ENCODE measurements around the gene CCR4. TPM values are rescaled to one million over a fixed set of nuclear protein-coding genes. Genes with fewer than 3 reads are reported as not detected.

CCR4 gene
- total RNA-seq, 4 donors from 2014 or later = 0.13 to 0.88 TPM; not detected in 2

DNA sequence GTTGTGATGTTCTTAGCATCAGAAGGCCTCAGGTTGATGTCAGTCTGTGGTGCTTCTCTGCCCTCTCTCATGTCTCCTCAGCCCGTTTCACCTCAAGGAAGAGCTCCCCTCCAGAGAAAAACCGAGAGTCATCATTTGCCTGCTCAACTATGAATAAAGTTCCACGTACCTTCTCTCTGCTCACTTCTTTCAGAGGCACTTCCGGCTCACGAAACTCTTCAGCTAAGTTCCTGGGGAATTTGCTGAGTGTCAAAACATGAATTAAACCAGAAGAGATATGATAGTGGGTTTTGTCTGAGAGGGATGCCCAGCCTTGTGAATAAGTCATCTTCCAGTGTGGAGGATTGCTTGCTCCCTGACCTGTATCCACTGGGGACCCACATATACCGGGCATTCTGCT, 37.7 kb downstream of the CCR4 start:
- Histone ChIP-seq H3K27ac (no peak overlapping the region), H3K4me1 (no peaks in the 10 kb centered on the region), H3K36me3 (no peaks in the 10 kb centered on the region), H3K27me3 (no peaks in the 10 kb centered on the region), H3K9me3 (no peaks in the 10 kb centered on the region), H3K4me3 (replicated peaks in 1 of 3) (no peak overlapping the region)
- intact Hi-C loops (cut with DNase I) = no loop called here
- DNase-seq = no peak
- TF ChIP-seq, protein P1, sequence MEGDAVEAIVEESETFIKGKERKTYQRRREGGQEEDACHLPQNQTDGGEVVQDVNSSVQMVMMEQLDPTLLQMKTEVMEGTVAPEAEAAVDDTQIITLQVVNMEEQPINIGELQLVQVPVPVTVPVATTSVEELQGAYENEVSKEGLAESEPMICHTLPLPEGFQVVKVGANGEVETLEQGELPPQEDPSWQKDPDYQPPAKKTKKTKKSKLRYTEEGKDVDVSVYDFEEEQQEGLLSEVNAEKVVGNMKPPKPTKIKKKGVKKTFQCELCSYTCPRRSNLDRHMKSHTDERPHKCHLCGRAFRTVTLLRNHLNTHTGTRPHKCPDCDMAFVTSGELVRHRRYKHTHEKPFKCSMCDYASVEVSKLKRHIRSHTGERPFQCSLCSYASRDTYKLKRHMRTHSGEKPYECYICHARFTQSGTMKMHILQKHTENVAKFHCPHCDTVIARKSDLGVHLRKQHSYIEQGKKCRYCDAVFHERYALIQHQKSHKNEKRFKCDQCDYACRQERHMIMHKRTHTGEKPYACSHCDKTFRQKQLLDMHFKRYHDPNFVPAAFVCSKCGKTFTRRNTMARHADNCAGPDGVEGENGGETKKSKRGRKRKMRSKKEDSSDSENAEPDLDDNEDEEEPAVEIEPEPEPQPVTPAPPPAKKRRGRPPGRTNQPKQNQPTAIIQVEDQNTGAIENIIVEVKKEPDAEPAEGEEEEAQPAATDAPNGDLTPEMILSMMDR (IDR thresholded peaks at IDR 0.05) = no peak
- no peak for TF ChIP-seq POLR2A (IDR thresholded peaks at IDR 0.05)
- WGBS, 2 donors = 74 to 80% methylated on average over 6 of the region's 6 CpGs

DNA sequence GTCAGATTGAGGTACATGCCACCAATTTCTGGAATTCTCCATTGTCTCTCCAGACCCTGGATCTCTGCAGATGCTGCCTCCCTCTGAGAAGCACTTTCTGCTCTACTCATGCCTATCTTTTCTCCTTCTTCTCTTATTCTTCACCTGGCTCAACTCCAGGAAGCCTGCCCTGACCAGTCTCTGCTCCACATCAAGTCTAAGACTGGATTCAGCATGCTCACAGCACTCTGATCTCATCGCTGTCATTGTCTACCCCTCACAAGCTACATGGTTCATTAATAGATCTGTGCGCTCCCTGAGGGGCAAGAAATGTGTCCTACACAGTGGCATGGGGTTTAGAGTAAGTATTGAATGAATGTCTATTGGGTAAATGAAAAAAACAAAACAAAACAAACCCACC, 38.7 kb downstream of the CCR4 start:
- no peak for TF ChIP-seq POLR2A (IDR thresholded peaks at IDR 0.05)
- TF ChIP-seq, protein P1 (IDR thresholded peaks at IDR 0.05) = no peak
- Histone ChIP-seq H3K9me3 (no peaks in the 10 kb centered on the region), H3K4me3 (replicated peaks in 1 of 3) (no peak overlapping the region), H3K27me3 (no peaks in the 10 kb centered on the region), H3K36me3 (no peaks in the 10 kb centered on the region), H3K27ac (no peak overlapping the region), H3K4me1 (no peaks in the 10 kb centered on the region)
- DNase-seq = no peak
- intact Hi-C loops (cut with DNase I) = no loop called here
- 93 to 98% methylated on average over 2 of the region's 2 CpGs for whole genome bisulfite sequencing, 2 donors

DNA sequence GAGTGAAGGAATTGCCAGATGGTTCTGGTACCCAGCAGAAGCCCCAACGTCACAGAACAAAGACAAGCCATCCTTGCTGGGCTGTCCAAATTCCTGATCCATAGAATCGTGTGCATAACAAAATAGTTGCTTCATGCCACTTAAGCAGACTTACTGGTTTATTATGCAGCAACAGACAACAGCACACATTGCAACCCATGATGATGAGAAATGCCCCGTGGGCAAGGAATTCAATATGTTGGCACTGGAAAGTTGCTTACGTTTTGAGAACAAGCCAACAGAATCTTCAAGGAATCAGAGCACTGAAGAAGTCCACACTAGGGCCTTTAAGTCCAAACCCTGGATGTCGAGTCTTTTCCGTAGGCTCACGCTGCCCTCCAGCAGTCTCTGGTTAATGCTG, 40.3 kb downstream of the CCR4 start:
- intact Hi-C loops (cut with DNase I) = no loop called here
- 86 to 92% methylated on average over 7 of the region's 7 CpGs for WGBS, 2 donors

DNA sequence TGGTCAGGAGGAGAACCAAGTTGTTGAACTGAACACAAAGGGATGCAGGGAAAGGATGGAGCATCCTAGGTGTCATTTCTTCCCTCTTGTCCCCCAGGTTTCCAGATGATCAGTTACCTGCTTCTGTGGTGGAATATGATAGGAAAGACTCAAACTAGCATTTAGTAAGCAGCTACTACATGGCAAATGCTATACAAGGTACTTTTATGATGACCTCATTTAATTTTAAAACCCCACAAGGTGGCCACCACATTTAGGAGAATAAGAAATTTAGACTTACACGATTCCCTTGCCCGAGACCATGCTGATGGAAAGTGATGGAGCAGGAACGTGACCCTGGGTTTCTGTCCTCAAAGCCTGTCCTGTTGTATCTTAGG, 40.9 kb downstream of the CCR4 start:
- intact Hi-C loops (cut with DNase I) = no loop called here
- Histone ChIP-seq H3K9me3 (no peaks in the 10 kb centered on the region), H3K4me3 (replicated peaks in 1 of 3) (no peak overlapping the region), H3K4me1 (no peaks in the 10 kb centered on the region), H3K27me3 (no peaks in the 10 kb centered on the region), H3K36me3 (no peaks in the 10 kb centered on the region), H3K27ac (no peak overlapping the region)
- TF ChIP-seq, protein P1 (IDR thresholded peaks at IDR 0.05) = no peak
- no peak for TF ChIP-seq POLR2A (IDR thresholded peaks at IDR 0.05)
- no peak for DNase-seq
- WGBS, 2 donors = 92 to 99% methylated on average over 3 of the region's 3 CpGs

More for the DNA sequence above, 40.3 kb downstream of the CCR4 start:
- no peaks in the 10 kb centered on the region for H3K27me3 ChIP-seq
- H3K9me3 ChIP-seq = no peaks in the 10 kb centered on the region
- no peak overlapping the region for H3K4me3 ChIP-seq (replicated peaks in 1 of 3)
- H3K36me3 ChIP-seq = no peaks in the 10 kb centered on the region
- H3K4me1 ChIP-seq = no peaks in the 10 kb centered on the region
- no peak for DNase-seq
- TF ChIP-seq POLR2A (IDR thresholded peaks at IDR 0.05) = no peak
- TF ChIP-seq, protein P1 (IDR thresholded peaks at IDR 0.05) = no peak
- H3K27ac ChIP-seq = no peak overlapping the region

DNA sequence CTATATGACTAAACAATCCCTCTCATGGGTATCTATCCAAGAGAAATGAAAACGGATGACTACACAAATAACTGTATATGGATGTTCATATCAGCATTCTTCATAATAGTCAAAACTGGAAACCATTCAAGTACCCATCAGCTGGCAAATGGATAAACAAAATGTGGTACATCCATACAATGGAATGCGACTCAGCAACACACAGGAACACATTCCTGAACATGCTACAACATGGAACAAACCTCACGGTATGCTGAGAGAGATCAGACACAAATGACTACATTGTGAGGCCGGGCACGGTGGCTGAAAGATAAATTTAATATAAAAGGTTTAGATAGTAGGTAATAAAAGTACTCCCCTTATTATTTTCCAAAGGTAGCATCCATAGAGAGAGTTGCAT, 42.6 kb downstream of the CCR4 start:
- no peaks in the 10 kb centered on the region for H3K9me3 ChIP-seq
- H3K27ac ChIP-seq = no peak overlapping the region
- intact Hi-C loops (cut with DNase I) = no loop called here
- no peaks in the 10 kb centered on the region for H3K4me1 ChIP-seq
- no peak for DNase-seq
- TF ChIP-seq POLR2A (IDR thresholded peaks at IDR 0.05) = no peak
- TF ChIP-seq, protein P1 (IDR thresholded peaks at IDR 0.05) = no peak
- no peaks in the 10 kb centered on the region for H3K27me3 ChIP-seq
- 96% methylated on average over 5 of the region's 5 CpGs for WGBS, 2 donors
- H3K4me3 ChIP-seq (replicated peaks in 1 of 3) = no peak overlapping the region
- no peaks in the 10 kb centered on the region for H3K36me3 ChIP-seq

Measured in thyroid gland (tissue), 4 donors.